MM.1S (cell line): ENCODE results near the gene EBF4.

ENCODE experiments used
- DNase-seq: peaks from one replicate; pipeline ENCODE4 v3.0.0-alpha.2; 2015
- H2AFZ ChIP-seq: fragments of 300-600 bp; sonication (generic); 2 replicates; pipeline ENCODE4 v1.6.0; 2016; ENCODE audit warnings: antibody characterized with exemption, low read length
- H3F3A ChIP-seq: fragments of 300-600 bp; sonication (generic); 2 replicates; pipeline ENCODE4 v1.6.1; 2016; ENCODE audit warnings: mild to moderate bottlenecking, antibody characterized with exemption, low read length, moderate library complexity, mixed read lengths; ENCODE audit not compliant: insufficient read depth
- H3K27ac ChIP-seq: fragments of 300-600 bp; sonication (generic); 2 replicates; pipeline ENCODE4 v1.5.1; 2016; ENCODE audit warnings: mild to moderate bottlenecking, low read length
- H3K27me3 ChIP-seq: fragments of 300-600 bp; sonication (generic); replicated peaks from 2 replicates; pipeline ENCODE4 v1.6.0; 2016; ENCODE audit warnings: low read length; ENCODE audit not compliant: insufficient read depth
- H3K36me3 ChIP-seq: fragments of 300-600 bp; sonication (generic); replicated peaks from 2 replicates; pipeline ENCODE4 v1.6.1; 2016; ENCODE audit warnings: mild to moderate bottlenecking, low read length, mixed read lengths; ENCODE audit not compliant: insufficient read depth
- H3K4me1 ChIP-seq: fragments of 300-600 bp; sonication (generic); 2 replicates; pipeline ENCODE4 v1.6.1; 2016; ENCODE audit warnings: low read length, mixed read lengths
- H3K4me2 ChIP-seq: fragments of 300-600 bp; sonication (generic); 2 replicates; pipeline ENCODE4 v1.6.0; 2016; ENCODE audit warnings: low read depth, low read length
- H3K4me3 ChIP-seq: fragments of 300-600 bp; sonication (generic); 2 replicates; pipeline ENCODE4 v1.5.1; 2016; ENCODE audit warnings: low read length, mixed read lengths
- H3K79me2 ChIP-seq: fragments of 300-600 bp; sonication (generic); 2 replicates; pipeline ENCODE4 v1.6.1; 2016; ENCODE audit warnings: mixed run types, low read length, mixed read lengths
- H3K9ac ChIP-seq: fragments of 300-600 bp; sonication (generic); 2 replicates; pipeline ENCODE4 v1.6.1; 2016; ENCODE audit warnings: low read length, mixed read lengths
- H3K9me2 ChIP-seq: fragments of 300-600 bp; sonication (generic); replicated peaks from 2 replicates; pipeline ENCODE4 v1.6.1; 2016; ENCODE audit warnings: mild to moderate bottlenecking, low read length, mixed read lengths; ENCODE audit not compliant: insufficient read depth
- H3K9me3 ChIP-seq: fragments of 300-600 bp; sonication (generic); replicated peaks from 2 replicates; pipeline ENCODE4 v1.6.1; 2016; ENCODE audit warnings: mild to moderate bottlenecking, low read length, mixed read lengths; ENCODE audit not compliant: insufficient read depth
- H4K20me1 ChIP-seq: fragments of 300-600 bp; sonication (generic); 2 replicates; pipeline ENCODE4 v1.6.1; 2016; ENCODE audit warnings: mild to moderate bottlenecking, low read length, moderate library complexity, mixed read lengths; ENCODE audit not compliant: insufficient read depth
- CTCF ChIP-seq: fragments of 300-600 bp; sonication (generic); IDR thresholded peaks from 2 replicates; pipeline ENCODE4 v1.5.1; 2016; ENCODE audit warnings: antibody characterized with exemption, low read length, mixed read lengths
- EZH2 ChIP-seq: fragments of 300-600 bp; sonication (generic); optimal IDR thresholded peaks from 2 replicates; pipeline ENCODE3; 2017; ENCODE audit warnings: low read depth, mild to moderate bottlenecking, antibody characterized with exemption, low read length, mixed read lengths
- EZH2phosphoT487 ChIP-seq: fragments of 300-600 bp; sonication (generic); IDR thresholded peaks from 2 replicates; pipeline ENCODE4 v1.6.1; 2018; ENCODE audit warnings: antibody characterized with exemption, low read length

EBF4 gene

GRCh38 chr20:2749951-2750490 is 57.4 kb downstream of the EBF4 start:
- Histone ChIP-seq H3K36me3 (no peaks in the 10 kb centered on the region), H3F3A (peaks cover 11% of the 10 kb centered on the region; the same call in 1 of the 2 replicates), H3K4me1 (peaks cover 20% of the 10 kb centered on the region), H2AFZ (no peak overlapping the region), H3K9me2 (no peaks in the 10 kb centered on the region), H3K27me3 (peaks cover 32% of the 10 kb centered on the region), H3K4me2 (no peak overlapping the region), H3K79me2 (no peaks in the 10 kb centered on the region), H3K4me3 (no peak overlapping the region), H3K27ac (no peak overlapping the region), H3K9me3 (no peaks in the 10 kb centered on the region), H4K20me1 (no peaks in the 10 kb centered on the region), H3K9ac (no peak overlapping the region)
- no peak for DNase-seq
- TF ChIP-seq EZH2phosphoT487 (no peak), CTCF (no peak), EZH2 (no peak)

GRCh38 chr20:2750491-2751251 is 58.1 kb downstream of the EBF4 start:
- 0 out of 2 replicates have a peak overlapping the region, but pooled peaks have one; percentile 49 for H3K4me2 ChIP-seq
- H3K9me2 ChIP-seq = no peaks in the 10 kb centered on the region
- no peak overlapping the region for H3K4me3 ChIP-seq
- H3K27ac ChIP-seq = no peak overlapping the region
- H3K4me1 ChIP-seq = peaks cover 13% of the 10 kb centered on the region
- TF ChIP-seq CTCF (no peak), EZH2phosphoT487 (no peak), EZH2 (no peak)
- H4K20me1 ChIP-seq = no peaks in the 10 kb centered on the region
- no peaks in the 10 kb centered on the region for H3K36me3 ChIP-seq
- no peaks in the 10 kb centered on the region for H3K79me2 ChIP-seq
- DNase-seq = no peak
- peaks cover 6% of the 10 kb centered on the region; the same call in 1 of the 2 replicates for H3F3A ChIP-seq
- peaks cover 35% of the 10 kb centered on the region for H3K27me3 ChIP-seq
- H3K9me3 ChIP-seq = no peaks in the 10 kb centered on the region
- H3K9ac ChIP-seq = no peak overlapping the region
- no peak overlapping the region for H2AFZ ChIP-seq

- no peaks in the 10 kb centered on the region for H4K20me1 ChIP-seq
- peaks cover 6% of the 10 kb centered on the region for H3K4me1 ChIP-seq
- no peak for TF ChIP-seq CTCF
- TF ChIP-seq EZH2 = no peak
- TF ChIP-seq EZH2phosphoT487 = no peak
- no peaks in the 10 kb centered on the region for H3K79me2 ChIP-seq
- H3K27me3 ChIP-seq = peaks cover 37% of the 10 kb centered on the region
- H3K27ac ChIP-seq = no peak overlapping the region
- peaks cover 6% of the 10 kb centered on the region; the same call in 1 of the 2 replicates for H3F3A ChIP-seq
- no peak for DNase-seq
- no peaks in the 10 kb centered on the region for H3K36me3 ChIP-seq
- H3K9ac ChIP-seq = no peak overlapping the region
- no peaks in the 10 kb centered on the region for H3K9me3 ChIP-seq
- no peak overlapping the region for H2AFZ ChIP-seq
- H3K9me2 ChIP-seq = no peaks in the 10 kb centered on the region
- H3K4me2 ChIP-seq = peak overlapping the region; percentile 49; the same call in 1 of the 2 replicates
- H3K4me3 ChIP-seq = peak overlapping the region; percentile 22; the same call in 1 of the 2 replicates
Observed at GRCh38 chr20:2751347-2751877, 58.8 kb downstream of the EBF4 start.
